Measurements from ENCODE around the gene SLC22A9.
"Not testable (repeated sequence)": the region's sequence is repeated elsewhere in the genome, so short reads cannot be mapped to it uniquely, and the experiment has no call there.

The SLC22A9 gene

GRCh38 chr11:63369165-63369970 lies at the start of gene SLC22A9:
SLC22A9 (plus strand) TSS chr11:63369785; CDS start chr11:63370057, 272 bp downstream.
- Mint-ChIP-seq H3K9me3 (no peaks in the 10 kb centered on the region), H3K4me3 (no peak within 1 kb of the TSS), H3K4me1 (ENCODE audit: low read depth) (no peaks in the 10 kb centered on the region), H3K36me3 (ENCODE audit: low read depth) (no peaks in the 10 kb centered on the region), H3K27me3 (peaks cover 48% of the 10 kb centered on the region), H3K27ac (no peak within 1 kb of the TSS)
- DNase-seq: no peak

- Mint-ChIP-seq H3K27me3 (peaks cover 13% of the 10 kb centered on the region), H3K4me3 (no peak overlapping the region), H3K4me1 (ENCODE audit: low read depth) (no peaks in the 10 kb centered on the region), H3K36me3 (ENCODE audit: low read depth) (no peaks in the 10 kb centered on the region), H3K9me3 (peaks cover 25% of the 10 kb centered on the region), H3K27ac (no peak overlapping the region)
- DNase-seq: no peak
Observed at GRCh38 chr11:63321723-63322122, 47.9 kb upstream of the SLC22A9 start.

- H3K27me3 Mint-ChIP-seq: peaks cover 43% of the 10 kb centered on the region
- H3K4me3 Mint-ChIP-seq: not testable (repeated sequence)
Observed at GRCh38 chr11:63335089-63335488, 34.5 kb upstream of the SLC22A9 start.

GRCh38 chr11:63337070-63337469 lies 32.5 kb upstream of the SLC22A9 start:
- Mint-ChIP-seq H3K27ac (no peak overlapping the region), H3K9me3 (peaks cover 7% of the 10 kb centered on the region), H3K36me3 (ENCODE audit: low read depth) (no peaks in the 10 kb centered on the region), H3K4me3 (no peak overlapping the region), H3K27me3 (peaks cover 52% of the 10 kb centered on the region), H3K4me1 (ENCODE audit: low read depth) (no peaks in the 10 kb centered on the region)
- DNase-seq: no peak

More at GRCh38 chr11:63335089-63335488, 34.5 kb upstream of the SLC22A9 start:
- H3K4me1 Mint-ChIP-seq (ENCODE audit: low read depth); H3K9me3 Mint-ChIP-seq; H3K27ac Mint-ChIP-seq; H3K36me3 Mint-ChIP-seq (ENCODE audit: low read depth); DNase-seq: not testable (repeated sequence)

GRCh38 chr11:63343130-63343529 lies 26.5 kb upstream of the SLC22A9 start:
- H3K27me3 Mint-ChIP-seq: peaks cover 30% of the 10 kb centered on the region
- no peak for DNase-seq
- H3K27ac Mint-ChIP-seq: no peak overlapping the region
- no peaks in the 10 kb centered on the region for H3K36me3 Mint-ChIP-seq (ENCODE audit: low read depth)
- H3K9me3 Mint-ChIP-seq: no peaks in the 10 kb centered on the region
- H3K4me3 Mint-ChIP-seq: no peak overlapping the region
- no peaks in the 10 kb centered on the region for H3K4me1 Mint-ChIP-seq (ENCODE audit: low read depth)

GRCh38 chr11:63352144-63352543 lies 17.4 kb upstream of the SLC22A9 start:
- DNase-seq: no peak
- no peak overlapping the region for H3K27ac Mint-ChIP-seq
- H3K27me3 Mint-ChIP-seq: peaks cover 25% of the 10 kb centered on the region
- H3K4me3 Mint-ChIP-seq: no peak overlapping the region
- H3K9me3 Mint-ChIP-seq: no peaks in the 10 kb centered on the region
- no peaks in the 10 kb centered on the region for H3K36me3 Mint-ChIP-seq (ENCODE audit: low read depth)
- no peaks in the 10 kb centered on the region for H3K4me1 Mint-ChIP-seq (ENCODE audit: low read depth)

GRCh38 chr11:63362196-63362793 lies 7.3 kb upstream of the SLC22A9 start:
- peaks cover 63% of the 10 kb centered on the region for H3K27me3 Mint-ChIP-seq
- peaks cover 22% of the 10 kb centered on the region for H3K9me3 Mint-ChIP-seq
- DNase-seq: no peak
- no peaks in the 10 kb centered on the region for H3K36me3 Mint-ChIP-seq (ENCODE audit: low read depth)
- no peaks in the 10 kb centered on the region for H3K4me1 Mint-ChIP-seq (ENCODE audit: low read depth)
- H3K27ac Mint-ChIP-seq: no peak overlapping the region
- no peak overlapping the region for H3K4me3 Mint-ChIP-seq

- H3K27me3 Mint-ChIP-seq: peaks cover 47% of the 10 kb centered on the region
- DNase-seq: no peak
- H3K27ac Mint-ChIP-seq: no peak overlapping the region
- H3K4me1 Mint-ChIP-seq (ENCODE audit: low read depth): no peaks in the 10 kb centered on the region
- no peak overlapping the region for H3K4me3 Mint-ChIP-seq
- H3K36me3 Mint-ChIP-seq (ENCODE audit: low read depth): no peaks in the 10 kb centered on the region
- no peaks in the 10 kb centered on the region for H3K9me3 Mint-ChIP-seq
Observed at GRCh38 chr11:63369971-63370588, 495 bp downstream of the SLC22A9 start.

GRCh38 chr11:63371396-63371795 lies 1.8 kb downstream of the SLC22A9 start:
- Mint-ChIP-seq H3K27ac (no peak overlapping the region), H3K9me3 (no peaks in the 10 kb centered on the region), H3K36me3 (ENCODE audit: low read depth) (no peaks in the 10 kb centered on the region), H3K4me3 (no peak overlapping the region), H3K4me1 (ENCODE audit: low read depth) (no peaks in the 10 kb centered on the region), H3K27me3 (peaks cover 41% of the 10 kb centered on the region)
- DNase-seq: no peak

- Mint-ChIP-seq H3K4me3 (no peak overlapping the region), H3K27ac (no peak overlapping the region), H3K27me3 (peaks cover 29% of the 10 kb centered on the region), H3K4me1 (ENCODE audit: low read depth) (no peaks in the 10 kb centered on the region), H3K36me3 (ENCODE audit: low read depth) (no peaks in the 10 kb centered on the region), H3K9me3 (no peaks in the 10 kb centered on the region)
- no peak for DNase-seq
Observed at GRCh38 chr11:63375434-63375833, 5.8 kb downstream of the SLC22A9 start.

GRCh38 chr11:63380130-63380529 lies 10.5 kb downstream of the SLC22A9 start:
- no peak overlapping the region for H3K27ac Mint-ChIP-seq
- no peak overlapping the region for H3K4me3 Mint-ChIP-seq
- peaks cover 17% of the 10 kb centered on the region for H3K27me3 Mint-ChIP-seq
- H3K4me1 Mint-ChIP-seq (ENCODE audit: low read depth): no peaks in the 10 kb centered on the region
- no peak for DNase-seq
- H3K9me3 Mint-ChIP-seq: no peaks in the 10 kb centered on the region
- no peaks in the 10 kb centered on the region for H3K36me3 Mint-ChIP-seq (ENCODE audit: low read depth)

GRCh38 chr11:63395697-63396096 lies 26.1 kb downstream of the SLC22A9 start:
- Mint-ChIP-seq H3K36me3 (ENCODE audit: low read depth) (no peaks in the 10 kb centered on the region), H3K9me3 (no peaks in the 10 kb centered on the region), H3K27me3 (peaks cover 68% of the 10 kb centered on the region), H3K4me1 (ENCODE audit: low read depth) (no peaks in the 10 kb centered on the region), H3K27ac (no peak overlapping the region), H3K4me3 (no peak overlapping the region)
- DNase-seq: no peak

- H3K4me3 Mint-ChIP-seq: no peak overlapping the region
- peaks cover 14% of the 10 kb centered on the region for H3K27me3 Mint-ChIP-seq
- no peaks in the 10 kb centered on the region for H3K36me3 Mint-ChIP-seq (ENCODE audit: low read depth)
Observed at GRCh38 chr11:63404161-63404935, 34.8 kb downstream of the SLC22A9 start.

GRCh38 chr11:63405114-63405513 lies 35.5 kb downstream of the SLC22A9 start:
- Mint-ChIP-seq H3K9me3 (no peaks in the 10 kb centered on the region), H3K4me1 (ENCODE audit: low read depth) (no peaks in the 10 kb centered on the region), H3K27ac (no peak overlapping the region), H3K36me3 (ENCODE audit: low read depth) (no peaks in the 10 kb centered on the region), H3K4me3 (no peak overlapping the region), H3K27me3 (peaks cover 12% of the 10 kb centered on the region)
- DNase-seq: no peak

More at GRCh38 chr11:63404161-63404935, 34.8 kb downstream of the SLC22A9 start:
- no peak overlapping the region for H3K27ac Mint-ChIP-seq
- no peaks in the 10 kb centered on the region for H3K4me1 Mint-ChIP-seq (ENCODE audit: low read depth)
- H3K9me3 Mint-ChIP-seq: no peaks in the 10 kb centered on the region
- DNase-seq: no peak

All from activated T-cell treated with anti-CD3 and anti-CD28 coated beads, Interleukin-2, amount 50 U/mL, for 24 hours (primary cell).